Fibroblast of skin of scalp (primary cell): ENCODE measurements around the gene DNAJB14.

Experiments used
- DNase-seq: peaks from one replicate; pipeline ENCODE4 v3.0.0-alpha.2; 2013

DNAJB14 gene

DNA sequence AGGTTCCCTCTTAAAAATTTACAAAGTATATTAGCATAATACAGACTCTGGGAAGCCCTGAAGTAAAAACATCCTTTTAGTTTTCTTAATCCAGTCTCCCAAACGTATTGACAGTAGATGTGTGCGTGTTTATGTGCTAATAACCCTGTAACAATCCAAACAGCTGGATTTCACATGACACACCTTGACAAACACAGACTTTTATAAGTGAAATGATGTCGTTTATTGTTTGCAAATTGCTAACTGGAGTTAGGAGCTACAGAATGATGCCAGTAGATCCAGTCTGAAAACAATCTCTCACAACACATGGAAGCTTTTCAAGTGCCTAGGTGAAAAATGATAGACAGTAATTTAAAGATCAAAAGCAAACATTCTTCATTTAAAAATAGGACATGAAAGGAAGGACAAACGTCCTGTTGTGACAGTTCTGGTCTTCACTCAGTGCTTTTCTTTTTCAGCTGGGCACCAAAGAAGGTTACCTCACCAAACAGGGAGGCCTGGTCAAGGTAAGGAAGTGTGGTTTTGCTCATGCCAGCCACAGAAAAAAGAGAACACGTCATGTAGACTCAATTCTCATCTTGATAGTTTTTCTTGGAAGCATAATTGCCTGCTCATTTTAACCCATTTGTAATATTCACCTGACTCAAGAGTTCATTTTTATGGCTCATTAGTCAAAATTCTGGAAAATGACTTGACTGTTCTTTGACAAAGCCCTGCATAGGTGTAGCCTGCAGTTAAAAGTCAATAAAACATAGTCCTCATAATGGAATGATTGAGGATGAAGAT is 85.1 kb downstream of the DNAJB14 start:
- DNase-seq: no peak

DNA sequence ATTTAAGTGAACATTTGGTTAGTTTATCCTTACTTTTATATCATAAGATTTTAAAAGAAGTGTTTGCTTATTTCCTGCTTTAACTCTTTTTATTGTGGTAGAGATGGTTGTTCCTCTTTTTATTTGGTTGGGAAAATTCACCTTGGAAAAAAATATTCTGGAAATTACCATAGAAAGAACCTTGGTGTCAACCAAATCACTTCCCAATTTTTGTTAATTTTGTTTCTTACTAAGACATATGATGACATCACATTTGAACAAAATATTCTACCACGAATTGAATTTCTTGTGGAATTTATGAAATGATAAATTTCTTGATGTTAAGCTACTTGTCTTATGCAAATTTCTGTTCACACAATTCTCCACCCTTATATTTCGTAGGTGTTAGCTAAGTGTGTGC is 85.9 kb downstream of the DNAJB14 start:
- no peak for DNase-seq

GRCh38 chr4:99859618-99860017 is 86.8 kb downstream of the DNAJB14 start:
- DNase-seq: no peak

GRCh38 chr4:99857307-99857706 is 89.1 kb downstream of the DNAJB14 start:
- no peak for DNase-seq

GRCh38 chr4:99856166-99856565 is 90.3 kb downstream of the DNAJB14 start:
- no peak for DNase-seq

DNA sequence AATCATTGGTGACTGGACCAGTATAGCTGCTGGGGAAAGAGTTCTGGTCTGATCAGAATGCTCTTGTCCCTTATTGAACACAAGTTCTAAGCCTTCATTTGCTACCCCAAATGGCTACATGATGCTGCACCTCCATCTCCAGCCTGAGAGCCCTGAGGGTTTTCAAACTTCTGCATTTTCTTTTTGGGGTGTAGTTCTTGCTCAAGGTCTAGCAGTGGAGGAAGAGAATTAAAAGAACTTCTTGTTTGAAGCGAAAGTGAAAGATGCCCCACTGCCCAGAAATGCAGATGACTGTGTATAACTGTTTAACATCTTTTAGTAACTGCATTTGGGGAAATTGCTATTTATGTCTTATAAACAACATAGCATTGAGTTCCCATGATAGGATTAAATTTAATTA is 90.7 kb downstream of the DNAJB14 start:
- no peak for DNase-seq

DNA sequence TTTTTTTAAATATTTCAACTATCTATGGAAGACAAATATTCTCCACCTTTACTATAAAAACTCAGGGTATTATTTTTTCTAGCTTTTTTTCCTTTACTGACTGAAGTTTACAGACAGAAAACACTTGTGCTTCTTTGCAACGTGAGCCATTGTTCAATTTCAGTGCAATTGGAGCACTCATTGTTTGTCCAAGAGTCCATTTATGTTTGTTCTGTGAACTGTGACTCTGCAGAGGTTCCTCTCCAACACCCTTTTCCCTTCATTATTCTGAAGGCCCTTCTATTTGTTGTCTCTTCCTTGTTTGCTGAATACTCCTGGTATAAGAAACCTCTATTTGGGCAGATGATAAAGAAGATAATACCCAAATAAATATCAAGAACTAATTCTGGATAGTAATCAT is 92.4 kb downstream of the DNAJB14 start:
- no peak for DNase-seq

GRCh38 chr4:99853190-99853589 is 93.2 kb downstream of the DNAJB14 start:
- no peak for DNase-seq

DNA sequence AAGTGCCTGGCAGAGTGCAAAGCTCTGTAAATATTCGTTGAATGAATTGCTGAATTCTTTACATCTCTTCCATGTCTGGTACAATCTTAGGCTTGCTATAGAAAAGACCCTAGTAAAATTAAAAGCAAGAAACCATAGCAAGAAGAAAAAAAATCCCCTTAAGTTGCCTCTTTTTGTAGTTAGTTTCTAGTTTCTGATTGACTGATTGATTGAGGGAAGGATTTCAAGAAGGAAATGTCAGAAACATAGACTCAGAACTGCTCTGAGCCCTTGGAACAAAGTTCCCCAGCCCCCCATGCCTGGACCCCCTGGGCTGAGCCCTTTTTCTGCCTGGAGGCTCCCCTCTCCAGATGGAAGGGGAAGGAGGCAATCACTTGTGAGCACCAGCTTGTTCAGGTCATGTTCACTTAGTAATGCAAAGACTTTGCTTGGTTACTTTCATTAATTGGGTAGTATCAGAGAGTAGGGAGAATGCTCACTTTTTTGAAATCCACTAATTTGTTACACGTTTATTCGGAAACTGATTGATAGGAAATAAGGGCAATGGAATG is 94.1 kb downstream of the DNAJB14 start:
- DNase-seq: no peak

- DNase-seq: no peak
These were observed 97.8 kb downstream of the DNAJB14 start for GRCh38 chr4:99848591-99849001.

- DNase-seq: no peak
These were observed 98.9 kb downstream of the DNAJB14 start for GRCh38 chr4:99847362-99847976.

DNA sequence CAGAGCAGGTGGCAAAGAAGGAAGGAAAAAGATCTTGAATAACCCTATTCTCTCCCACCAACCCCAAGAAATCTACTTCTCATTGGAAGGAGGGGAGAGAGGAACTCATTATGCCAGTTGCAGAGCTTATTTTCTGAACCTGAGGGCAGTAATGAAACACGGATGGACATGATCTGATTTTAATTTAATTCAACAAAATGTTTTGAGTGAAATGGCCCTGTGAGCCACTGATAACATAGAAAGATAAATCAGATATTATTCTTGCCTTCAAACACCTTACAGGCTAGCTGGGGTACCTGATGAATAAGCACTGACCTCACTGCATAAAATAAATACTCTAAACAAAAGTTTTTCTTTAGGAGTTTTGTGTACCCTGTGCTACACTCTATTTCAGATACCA is 99.5 kb downstream of the DNAJB14 start:
- no peak for DNase-seq
